SK-N-SH (cell line): ENCODE data around the gene OXCT1. TPM values are rescaled to one million over a fixed set of nuclear protein-coding genes. Genes with fewer than 3 reads are reported as not detected.

Source experiments
- CTCF ChIA-PET: fragments of 300-600, 350-600 bp; formaldehyde crosslinking; extraction: SDS; loops from one replicate; lab custom pipeline; 2021; lab: Yijun Ruan, JAX
- POLR2A ChIA-PET: fragments of 350-600 bp; sonication (Branson Sonifier 250); formaldehyde crosslinking; extraction: SDS; loops from one replicate; lab custom pipeline; 2020; ENCODE audit warnings: antibody characterized with exemption, inconsistent platforms; lab: Yijun Ruan, JAX
- DNase-seq: peaks from one replicate; pipeline ENCODE4 v3.0.0; 2012
- H2AFZ ChIP-seq: fragments of 200-600 bp; sonication (generic); 2 replicates; pipeline ENCODE4 v1.8.1; 2016; ENCODE audit warnings: antibody characterized with exemption, mild to moderate bottlenecking, low read depth
- H3F3A ChIP-seq: fragments of 200-600 bp; sonication (generic); replicated peaks from 2 replicates; pipeline ENCODE3; 2016; ENCODE audit warnings: antibody characterized with exemption, mild to moderate bottlenecking; ENCODE audit not compliant: insufficient read depth
- H3K27ac ChIP-seq, 2 experiments: fragments of 200-500 bp in 1 of 2; fragments of 200-600 bp in 1 of 2; sonication (Bioruptor generic) in 1 of 2; sonication (generic), shearing (Covaris generic) in 1 of 2; 2 replicates each; pipeline versions ENCODE4 v1.5.1 to v1.6.1; 2014 to 2016; ENCODE audit warnings: low read depth in 2 of 2, inconsistent platforms in 1 of 2, low read length in 1 of 2, mild to moderate bottlenecking in 1 of 2, mixed read lengths in 1 of 2
- H3K27me3 ChIP-seq: fragments of 200-600 bp; sonication (generic), shearing (Covaris generic); 2 replicates; pipeline ENCODE4 v1.6.1; 2016; ENCODE audit warnings: mixed run types; ENCODE audit not compliant: insufficient read depth
- H3K36me3 ChIP-seq, 2 experiments: fragments of 200-500 bp in 1 of 2; fragments of 200-600 bp in 1 of 2; sonication (Bioruptor generic) in 1 of 2; sonication (generic) in 1 of 2; replicated peaks in 1 of 2; 2 replicates each; pipeline versions ENCODE3 to v1.5.1; 2014 to 2016; ENCODE audit warnings: low read length in 1 of 2, mild to moderate bottlenecking in 1 of 2; ENCODE audit not compliant: insufficient read depth in 2 of 2, control insufficient read depth in 1 of 2
- H3K4me1 ChIP-seq, 2 experiments: fragments of 200-500 bp in 1 of 2; fragments of 200-600 bp in 1 of 2; sonication (Bioruptor generic) in 1 of 2; sonication (generic), shearing (Covaris generic) in 1 of 2; 2 replicates each; pipeline versions ENCODE4 v1.5.1 to v1.6.1; 2014 to 2016; ENCODE audit warnings: low read depth in 1 of 2, low read length in 1 of 2, mixed run types in 1 of 2; ENCODE audit not compliant: insufficient read depth in 2 of 2, control insufficient read depth in 1 of 2
- H3K4me2 ChIP-seq: fragments of 200-600 bp; sonication (generic), shearing (Covaris generic); 2 replicates; pipeline ENCODE4 v1.6.1; 2017; ENCODE audit warnings: mixed run types
- H3K4me3 ChIP-seq, 2 experiments: fragments of 200-500 bp in 1 of 2; fragments of 200-600 bp in 1 of 2; sonication (Bioruptor generic) in 1 of 2; sonication (generic), shearing (Covaris generic) in 1 of 2; 2 replicates each; pipeline versions ENCODE4 v1.5.1 to v1.8.1; 2014 to 2016; ENCODE audit warnings: low read depth in 2 of 2, inconsistent platforms in 1 of 2, low read length in 1 of 2, mild to moderate bottlenecking in 1 of 2, mixed read lengths in 1 of 2, moderate library complexity in 1 of 2
- H3K79me2 ChIP-seq: fragments of 200-600 bp; sonication (generic); 2 replicates; pipeline ENCODE4 v1.8.1; 2017; ENCODE audit warnings: mild to moderate bottlenecking; ENCODE audit not compliant: insufficient read depth
- H3K9ac ChIP-seq: fragments of 200-600 bp; sonication (generic); 2 replicates; pipeline ENCODE4 v1.6.1; 2017; ENCODE audit warnings: mixed run types
- H3K9me2 ChIP-seq: fragments of 200-600 bp; sonication (generic); 2 replicates; pipeline ENCODE4 v1.6.1; 2017; ENCODE audit warnings: mixed run types
- H3K9me3 ChIP-seq: fragments of 200-600 bp; sonication (generic); 2 replicates; pipeline ENCODE4 v1.6.1; 2017; ENCODE audit warnings: mixed run types, mild to moderate bottlenecking, moderate library complexity
- H4K20me1 ChIP-seq: fragments of 200-600 bp; sonication (generic); 2 replicates; pipeline ENCODE4 v1.6.1; 2017; ENCODE audit warnings: mild to moderate bottlenecking, mixed run types; ENCODE audit not compliant: insufficient read depth
- CHD2 ChIP-seq: fragments of 150-350 bp; IDR thresholded peaks from 2 replicates; pipeline ENCODE4 v1.6.1; 2018; ENCODE audit warnings: low read length; ENCODE audit not compliant: partially characterized antibody
- EP300 ChIP-seq, 2 experiments: IDR thresholded peaks; 2 replicates each; pipeline versions ENCODE4 v1.4.0 to v1.6.1; 2012; ENCODE audit warnings: borderline replicate concordance in 1 of 2, low read depth in 1 of 2, low read length in 1 of 2
- FOSL2 ChIP-seq: IDR thresholded peaks from 2 replicates; pipeline ENCODE4 v1.4.0; 2012; ENCODE audit warnings: low read depth, mild to moderate bottlenecking, moderate library complexity, borderline replicate concordance
- FOXJ3 ChIP-seq: sonication (generic); formaldehyde crosslinking; IDR thresholded peaks from 2 replicates; pipeline ENCODE4 v1.5.1; 2020; ENCODE audit warnings: mild to moderate bottlenecking, missing genetic modification reagents
- GABPA ChIP-seq: IDR thresholded peaks from 2 replicates; pipeline ENCODE4 v1.4.0; 2012; ENCODE audit warnings: low read depth, mild to moderate bottlenecking
- GATA2 ChIP-seq: sonication (generic); formaldehyde crosslinking; IDR thresholded peaks from 2 replicates; pipeline ENCODE4 v1.5.0; 2020; ENCODE audit warnings: mild to moderate bottlenecking, missing genetic modification reagents
- JUND ChIP-seq: IDR thresholded peaks from 2 replicates; pipeline ENCODE4 v1.4.0; 2012
- MAX ChIP-seq: IDR thresholded peaks from 2 replicates; pipeline ENCODE4 v1.4.0; 2012; ENCODE audit warnings: low read depth
- MEF2A ChIP-seq: IDR thresholded peaks from 2 replicates; pipeline ENCODE4 v1.4.0; 2012; ENCODE audit warnings: low read depth, borderline replicate concordance
- NFIC ChIP-seq: IDR thresholded peaks from 2 replicates; pipeline ENCODE4 v1.4.0; 2012; ENCODE audit warnings: borderline replicate concordance
- RAD21 ChIP-seq: IDR thresholded peaks from 2 replicates; pipeline ENCODE4 v1.6.1; 2012; ENCODE audit warnings: mild to moderate bottlenecking, low read length
- REST ChIP-seq: IDR thresholded peaks from 2 replicates; pipeline ENCODE4 v1.6.1; 2012; ENCODE audit warnings: mild to moderate bottlenecking, low read depth, low read length, moderate library complexity
- RFX5 ChIP-seq: IDR thresholded peaks from 2 replicates; pipeline ENCODE4 v1.6.1; 2012; ENCODE audit warnings: mild to moderate bottlenecking, improper control_type of control experiment, low read length
- RXRA ChIP-seq: IDR thresholded peaks from 2 replicates; pipeline ENCODE4 v1.4.0; 2012; ENCODE audit warnings: low read depth, mild to moderate bottlenecking, borderline replicate concordance
- SMC3 ChIP-seq: IDR thresholded peaks from 2 replicates; pipeline ENCODE4 v1.6.1; 2012; ENCODE audit warnings: low read depth, low read length, improper control_type of control experiment
- TAF1 ChIP-seq: IDR thresholded peaks from 2 replicates; pipeline ENCODE4 v1.6.1; 2012; ENCODE audit warnings: low read depth, mild to moderate bottlenecking, low read length, moderate library complexity, borderline replicate concordance
- TCF12 ChIP-seq: IDR thresholded peaks from 2 replicates; pipeline ENCODE4 v1.4.0; 2012
- USF2 ChIP-seq: fragments of 150-350 bp; IDR thresholded peaks from 2 replicates; pipeline ENCODE4 v1.6.1; 2017; ENCODE audit warnings: antibody characterized with exemption, low read length, low read depth, borderline replicate concordance
- YY1 ChIP-seq: IDR thresholded peaks from 2 replicates; pipeline ENCODE4 v1.4.0; 2012; ENCODE audit warnings: low read depth, mild to moderate bottlenecking
- WGBS: methylation state at CpG from one replicate; pipeline ENCODE4 v1.1.6; 2017; ENCODE audit warnings: low lambda C conversion rate; 5-methylcytosine and 5-hydroxymethylcytosine counted together
- polyA plus RNA-seq, 3 experiments: library from polyadenylated mRNA; depleted of rRNA; stranded (reverse); fragments of >200 nt; gene quantifications; 2 replicates each; pipeline ENCODE4 v1.2.3, GENCODE V29; 2012
- TF ChIP-seq, protein P1 (sequence below): fragments of 150-350 bp; IDR thresholded peaks from 2 replicates; pipeline ENCODE4 v1.6.1; 2016; ENCODE audit warnings: mild to moderate bottlenecking, low read depth, low read length
- TF ChIP-seq, protein P2 (sequence below): fragments of 200-600 bp; sonication (generic); IDR thresholded peaks from 2 replicates; pipeline ENCODE4 v1.6.1; 2017; ENCODE audit warnings: antibody characterized with exemption, mild to moderate bottlenecking, moderate library complexity

OXCT1 gene
- polyA plus RNA-seq, 1 of the 3 experiments (the other 2 are of a cell fraction), result 11.7 TPM

GRCh38 chr5:41764650-41765049 lies 105.6 kb downstream of the OXCT1 start:
- Histone ChIP-seq H3K4me2 (no peak overlapping the region), H4K20me1 (no peaks in the 10 kb centered on the region), H3K27ac (peak overlapping the region in 1 of 2 experiments; percentile 78; a peak in 1 of 4 replicates), H3K9me3 (no peaks in the 10 kb centered on the region), H3K27me3 (no peaks in the 10 kb centered on the region), H3K79me2 (no peaks in the 10 kb centered on the region), H3K4me1 (peaks cover 25 to 27% of the 10 kb centered on the region in 2 experiments), H2AFZ (no peak overlapping the region), H3K36me3 (peaks cover 5 to 11% of the 10 kb centered on the region in 2 experiments), H3K9ac (no peak overlapping the region), H3K9me2 (no peaks in the 10 kb centered on the region), H3F3A (peaks cover 14% of the 10 kb centered on the region), H3K4me3 (no peak overlapping the region)
- POLR2A ChIA-PET, result no interaction called here
- TF ChIP-seq GABPA (no peak), JUND (no peak), FOSL2 (no peak), RAD21 (no peak), NFIC (no peak), USF2 (no peak), CHD2 (no peak), MEF2A (no peak), YY1 (no peak), EP300 (IDR thresholded peaks at IDR 0.05; ENCODE audit: borderline replicate concordance in 1 of 2, low read depth in 1 of 2, low read length in 1 of 2) (no peak), TAF1 (no peak), SMC3 (no peak), MAX (no peak)
- TF ChIP-seq, protein P1, sequence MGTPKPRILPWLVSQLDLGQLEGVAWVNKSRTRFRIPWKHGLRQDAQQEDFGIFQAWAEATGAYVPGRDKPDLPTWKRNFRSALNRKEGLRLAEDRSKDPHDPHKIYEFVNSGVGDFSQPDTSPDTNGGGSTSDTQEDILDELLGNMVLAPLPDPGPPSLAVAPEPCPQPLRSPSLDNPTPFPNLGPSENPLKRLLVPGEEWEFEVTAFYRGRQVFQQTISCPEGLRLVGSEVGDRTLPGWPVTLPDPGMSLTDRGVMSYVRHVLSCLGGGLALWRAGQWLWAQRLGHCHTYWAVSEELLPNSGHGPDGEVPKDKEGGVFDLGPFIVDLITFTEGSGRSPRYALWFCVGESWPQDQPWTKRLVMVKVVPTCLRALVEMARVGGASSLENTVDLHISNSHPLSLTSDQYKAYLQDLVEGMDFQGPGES, result no peak
- no peak for DNase-seq
- CTCF ChIA-PET, result interaction anchor here (1.6 to 2.5 kb wide), 2 partner anchors 9 to 79 kb away, joined by 7 to 10 read pairs; no protein-coding TSS in a partner anchor

- H4K20me1 ChIP-seq, result no peaks in the 10 kb centered on the region
- H3K79me2 ChIP-seq, result no peaks in the 10 kb centered on the region
- peaks cover 14% of the 10 kb centered on the region for H3F3A ChIP-seq
- no peak overlapping the region for H3K4me3 ChIP-seq
- peak overlapping the region; percentile 48 to 78; a peak in 2 of 4 replicates for H3K27ac ChIP-seq
- H3K4me1 ChIP-seq, result peaks cover 25 to 27% of the 10 kb centered on the region in 2 experiments
- H2AFZ ChIP-seq, result no peak overlapping the region
- no peak for DNase-seq
- H3K9me2 ChIP-seq, result no peaks in the 10 kb centered on the region
- H3K27me3 ChIP-seq, result no peaks in the 10 kb centered on the region
- TF ChIP-seq REST, result no peak
- TF ChIP-seq EP300 (IDR thresholded peaks at IDR 0.05; ENCODE audit: borderline replicate concordance in 1 of 2, low read depth in 1 of 2, low read length in 1 of 2), result 0 out of 4 replicates have a peak, but pooled peaks of 1 of the 2 experiments have one; percentile 31
- no peak for TF ChIP-seq RFX5
- TF ChIP-seq FOSL2, result no peak
- peak; percentile 38; the same call in 1 of the 2 replicates for TF ChIP-seq GATA2 (CRISPR knock-in tag)
- TF ChIP-seq RXRA, result no peak
- no peak for TF ChIP-seq MAX
- no peak for TF ChIP-seq FOXJ3
- TF ChIP-seq NFIC, result no peak
- no peak for TF ChIP-seq TCF12
- TF ChIP-seq, protein P2, sequence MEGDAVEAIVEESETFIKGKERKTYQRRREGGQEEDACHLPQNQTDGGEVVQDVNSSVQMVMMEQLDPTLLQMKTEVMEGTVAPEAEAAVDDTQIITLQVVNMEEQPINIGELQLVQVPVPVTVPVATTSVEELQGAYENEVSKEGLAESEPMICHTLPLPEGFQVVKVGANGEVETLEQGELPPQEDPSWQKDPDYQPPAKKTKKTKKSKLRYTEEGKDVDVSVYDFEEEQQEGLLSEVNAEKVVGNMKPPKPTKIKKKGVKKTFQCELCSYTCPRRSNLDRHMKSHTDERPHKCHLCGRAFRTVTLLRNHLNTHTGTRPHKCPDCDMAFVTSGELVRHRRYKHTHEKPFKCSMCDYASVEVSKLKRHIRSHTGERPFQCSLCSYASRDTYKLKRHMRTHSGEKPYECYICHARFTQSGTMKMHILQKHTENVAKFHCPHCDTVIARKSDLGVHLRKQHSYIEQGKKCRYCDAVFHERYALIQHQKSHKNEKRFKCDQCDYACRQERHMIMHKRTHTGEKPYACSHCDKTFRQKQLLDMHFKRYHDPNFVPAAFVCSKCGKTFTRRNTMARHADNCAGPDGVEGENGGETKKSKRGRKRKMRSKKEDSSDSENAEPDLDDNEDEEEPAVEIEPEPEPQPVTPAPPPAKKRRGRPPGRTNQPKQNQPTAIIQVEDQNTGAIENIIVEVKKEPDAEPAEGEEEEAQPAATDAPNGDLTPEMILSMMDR, result no peak
- CTCF ChIA-PET, result interaction anchor here (1.0 to 2.5 kb wide), 5 partner anchors 8 to 860 kb away, joined by 3 to 10 read pairs (median 6); no protein-coding TSS in a partner anchor
- WGBS, result 97% methylated on average over 2 of the region's 2 CpGs
- H3K9me3 ChIP-seq, result no peaks in the 10 kb centered on the region
- H3K4me2 ChIP-seq, result peak overlapping the region; percentile 52; the same call in 1 of the 2 replicates
- POLR2A ChIA-PET, result no interaction called here
- no peak overlapping the region for H3K9ac ChIP-seq
- peaks cover 5 to 12% of the 10 kb centered on the region in 2 experiments for H3K36me3 ChIP-seq
Observed at GRCh38 chr5:41763574-41763973, 106.7 kb downstream of the OXCT1 start.
